Activated naive CD4-positive, alpha-beta T cell treated with anti-CD3 and anti-CD28 coated beads for 36 hours (primary cell): ENCODE results near the gene ARHGEF37. TPM values are rescaled to one million over a fixed set of nuclear protein-coding genes. Genes with fewer than 3 reads are reported as not detected.
"Not testable (repeated sequence)": the region's sequence is repeated elsewhere in the genome, so short reads cannot be mapped to it uniquely, and the experiment has no call there.

Source experiments
- CTCF ChIA-PET: fragments of 350-600 bp; sonication (Branson Sonifier 250); formaldehyde crosslinking; loops from one replicate; lab custom pipeline; 2021; ENCODE audit warnings: antibody characterized with exemption; lab: Charles Lee
- DNase-seq: peaks from one replicate; pipeline ENCODE4 v3.0.0-alpha.2; 2020
- H3K27ac Mint-ChIP-seq: one replicate; pipeline ENCODE4 v1.8.0; 2021; ENCODE audit warnings: mild to moderate bottlenecking, mixed read lengths
- H3K27me3 Mint-ChIP-seq: one replicate; pipeline ENCODE4 v1.8.0; 2021; ENCODE audit warnings: low read depth, mixed read lengths
- H3K36me3 Mint-ChIP-seq: one replicate; pipeline ENCODE4 v1.8.0; 2021; ENCODE audit warnings: low read depth, mixed read lengths
- H3K4me1 Mint-ChIP-seq: one replicate; pipeline ENCODE4 v1.8.0; 2021; ENCODE audit warnings: low read depth, mixed read lengths
- H3K4me3 Mint-ChIP-seq: one replicate; pipeline ENCODE4 v1.8.0; 2021; ENCODE audit warnings: mild to moderate bottlenecking, moderate library complexity, mixed read lengths
- H3K9me3 Mint-ChIP-seq: one replicate; pipeline ENCODE4 v1.8.0; 2021; ENCODE audit warnings: mixed read lengths
- intact Hi-C: fragments of 100-400 bp; cut with micrococcal nuclease; formaldehyde crosslinking; loops from one replicate; pipeline ENCODE4 v1.15.1; 2023
- total RNA-seq, 2 experiments: library from RNA; stranded (reverse); gene quantifications; one replicate each; pipeline ENCODE4 v1.2.3, GENCODE V29; 2021

ARHGEF37 gene
- total RNA-seq, 2 experiments from 2014 or later: 0.95 to 2.0 TPM

DNA sequence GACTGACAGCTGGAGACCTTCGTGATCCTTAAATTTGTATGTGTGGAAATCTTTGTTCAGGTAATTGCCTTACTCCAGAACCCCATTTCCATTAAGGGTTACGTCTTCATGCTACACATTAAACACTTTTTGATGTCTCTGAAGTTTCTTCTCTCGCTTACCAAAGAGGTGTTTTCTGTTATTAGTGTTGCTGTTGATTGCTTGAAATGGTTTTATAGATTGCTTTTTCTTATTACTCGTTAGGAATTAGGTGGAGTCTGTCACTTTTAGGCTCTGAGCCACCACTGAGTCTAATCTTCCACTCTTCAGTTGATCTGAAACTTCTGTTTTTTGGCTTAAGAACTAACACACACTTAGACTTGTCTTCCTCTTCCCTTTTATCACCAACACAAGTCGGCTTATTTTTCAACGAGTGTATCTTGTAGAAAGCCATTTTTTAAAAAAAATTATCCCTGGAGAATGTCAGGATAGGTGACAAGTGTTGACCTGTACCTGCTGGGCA, 86.6 kb downstream of the ARHGEF37 start:
- CTCF ChIA-PET: interaction anchor here (0.5 to 4.9 kb wide), 15 partner anchors 9 to 326 kb away, joined by 3 to 62 read pairs (median 5); no protein-coding TSS in a partner anchor
- no peaks in the 10 kb centered on the region for H3K4me1 Mint-ChIP-seq
- H3K36me3 Mint-ChIP-seq: peaks cover 4% of the 10 kb centered on the region
- H3K4me3 Mint-ChIP-seq: no peak overlapping the region
- no peaks in the 10 kb centered on the region for H3K27me3 Mint-ChIP-seq
- intact Hi-C loops: loop anchor here (1.0 kb wide), 2 partner anchors 62 to 160 kb away; partner anchors contain the start of gene PPARGC1B
- DNase-seq: no peak
- H3K27ac Mint-ChIP-seq: no peak overlapping the region
- H3K9me3 Mint-ChIP-seq: peaks cover 16% of the 10 kb centered on the region

GRCh38 chr5:149669273-149669672, 88.0 kb downstream of the ARHGEF37 start:
- CTCF ChIA-PET, H3K4me3 Mint-ChIP-seq, intact Hi-C loops, H3K36me3 Mint-ChIP-seq, H3K4me1 Mint-ChIP-seq, H3K27me3 Mint-ChIP-seq, DNase-seq, H3K27ac Mint-ChIP-seq: not testable (repeated sequence)
- H3K9me3 Mint-ChIP-seq: peaks cover 16% of the 10 kb centered on the region

DNA sequence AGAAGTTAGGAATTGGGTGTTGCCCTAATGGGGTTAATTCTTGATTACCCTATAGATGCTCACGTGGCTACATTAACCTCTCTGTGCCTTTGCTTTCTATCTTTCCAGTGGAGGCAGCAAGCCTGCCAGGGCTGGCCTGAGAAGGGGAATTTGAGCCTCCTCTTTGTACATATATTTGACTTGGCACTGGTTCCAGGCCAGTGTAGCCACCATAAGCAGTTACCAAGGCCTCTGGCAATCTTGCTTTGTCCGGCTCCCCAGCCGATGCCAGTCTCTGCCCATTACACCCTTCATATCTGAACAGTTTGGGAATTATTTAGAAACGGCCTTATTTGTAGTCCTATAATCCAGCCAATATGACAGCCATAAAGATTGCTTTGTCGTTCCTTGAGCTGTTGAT, 90.2 kb downstream of the ARHGEF37 start:
- H3K4me1 Mint-ChIP-seq: no peaks in the 10 kb centered on the region
- H3K27me3 Mint-ChIP-seq: no peaks in the 10 kb centered on the region
- intact Hi-C loops: no loop called here
- peaks cover 4% of the 10 kb centered on the region for H3K36me3 Mint-ChIP-seq
- CTCF ChIA-PET: no interaction called here
- no peak overlapping the region for H3K27ac Mint-ChIP-seq
- H3K4me3 Mint-ChIP-seq: no peak overlapping the region
- DNase-seq: no peak
- peaks cover 16% of the 10 kb centered on the region for H3K9me3 Mint-ChIP-seq

- peaks cover 4% of the 10 kb centered on the region for H3K36me3 Mint-ChIP-seq
- DNase-seq: no peak
- H3K4me3 Mint-ChIP-seq: no peak overlapping the region
- no peaks in the 10 kb centered on the region for H3K4me1 Mint-ChIP-seq
- H3K27me3 Mint-ChIP-seq: no peaks in the 10 kb centered on the region
- intact Hi-C loops: no loop called here
- H3K9me3 Mint-ChIP-seq: peaks cover 10% of the 10 kb centered on the region
- H3K27ac Mint-ChIP-seq: no peak overlapping the region
- CTCF ChIA-PET: interaction anchor here (0.6 kb wide), 1 partner anchor 56 kb away, joined by 3 read pairs; no protein-coding TSS in a partner anchor
These were observed 91.6 kb downstream of the ARHGEF37 start for GRCh38 chr5:149672701-149673476.

DNA sequence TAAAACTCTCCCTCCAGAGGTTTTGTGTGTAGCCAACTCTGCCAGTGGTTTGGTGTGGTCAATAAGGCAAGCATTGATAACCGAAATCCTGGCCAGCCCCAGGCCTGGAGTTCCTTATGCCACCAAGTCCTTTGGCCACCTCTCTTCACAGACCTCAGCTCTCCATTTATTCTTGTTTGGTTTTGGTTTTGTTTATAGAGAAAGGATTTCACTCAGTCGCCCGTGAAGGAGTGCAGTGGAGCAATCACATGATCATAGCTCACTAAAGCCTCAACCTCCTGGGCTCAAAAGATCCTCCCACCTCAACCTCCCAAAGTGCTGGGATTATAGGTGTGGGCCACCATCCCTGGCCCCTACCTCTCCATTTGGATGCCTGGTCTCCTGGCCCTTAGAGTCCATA, 93.4 kb downstream of the ARHGEF37 start:
- peaks cover 5% of the 10 kb centered on the region for H3K9me3 Mint-ChIP-seq
- H3K4me3 Mint-ChIP-seq: no peak overlapping the region
- H3K36me3 Mint-ChIP-seq: peaks cover 1% of the 10 kb centered on the region
- no peak for DNase-seq
- H3K27ac Mint-ChIP-seq: no peak overlapping the region
- CTCF ChIA-PET: no interaction called here
- peaks cover 2% of the 10 kb centered on the region for H3K27me3 Mint-ChIP-seq
- no peaks in the 10 kb centered on the region for H3K4me1 Mint-ChIP-seq
- intact Hi-C loops: no loop called here

- Mint-ChIP-seq H3K4me3 (no peak overlapping the region), H3K27ac (no peak overlapping the region), H3K9me3 (peaks cover 5% of the 10 kb centered on the region), H3K36me3 (peaks cover 1% of the 10 kb centered on the region), H3K4me1 (no peaks in the 10 kb centered on the region), H3K27me3 (peaks cover 2% of the 10 kb centered on the region)
- intact Hi-C loops: no loop called here
- DNase-seq: no peak
- CTCF ChIA-PET: interaction anchor here (0.7 kb wide), 1 partner anchor 12 kb away, joined by 3 read pairs; no protein-coding TSS in a partner anchor
These were observed 94.4 kb downstream of the ARHGEF37 start for GRCh38 chr5:149675610-149676201.

- Mint-ChIP-seq H3K27me3 (peaks cover 6% of the 10 kb centered on the region), H3K36me3 (no peaks in the 10 kb centered on the region), H3K27ac (no peak overlapping the region), H3K4me1 (no peaks in the 10 kb centered on the region), H3K4me3 (no peak overlapping the region), H3K9me3 (no peaks in the 10 kb centered on the region)
- intact Hi-C loops: no loop called here
- DNase-seq: no peak
- CTCF ChIA-PET: interaction anchor here (2.0 kb wide), 1 partner anchor 11 kb away, joined by 7 read pairs; no protein-coding TSS in a partner anchor
These were observed 96.4 kb downstream of the ARHGEF37 start for GRCh38 chr5:149677731-149678130.

- DNase-seq: no peak
- H3K4me3 Mint-ChIP-seq: no peak overlapping the region
- intact Hi-C loops: no loop called here
- H3K4me1 Mint-ChIP-seq: no peaks in the 10 kb centered on the region
- H3K27ac Mint-ChIP-seq: no peak overlapping the region
- CTCF ChIA-PET: interaction anchor here (1.1 kb wide), 1 partner anchor 42 kb away, joined by 3 read pairs; no protein-coding TSS in a partner anchor
- H3K9me3 Mint-ChIP-seq: no peaks in the 10 kb centered on the region
- no peaks in the 10 kb centered on the region for H3K36me3 Mint-ChIP-seq
- peaks cover 9% of the 10 kb centered on the region for H3K27me3 Mint-ChIP-seq
These were observed 98.8 kb downstream of the ARHGEF37 start for GRCh38 chr5:149679876-149680809.

GRCh38 chr5:149680810-149681221, 99.5 kb downstream of the ARHGEF37 start:
- no peaks in the 10 kb centered on the region for H3K9me3 Mint-ChIP-seq
- H3K36me3 Mint-ChIP-seq: no peaks in the 10 kb centered on the region
- H3K4me3 Mint-ChIP-seq: no peak overlapping the region
- intact Hi-C loops: no loop called here
- CTCF ChIA-PET: no interaction called here
- no peaks in the 10 kb centered on the region for H3K4me1 Mint-ChIP-seq
- H3K27me3 Mint-ChIP-seq: peaks cover 13% of the 10 kb centered on the region
- H3K27ac Mint-ChIP-seq: no peak overlapping the region
- no peak for DNase-seq

DNA sequence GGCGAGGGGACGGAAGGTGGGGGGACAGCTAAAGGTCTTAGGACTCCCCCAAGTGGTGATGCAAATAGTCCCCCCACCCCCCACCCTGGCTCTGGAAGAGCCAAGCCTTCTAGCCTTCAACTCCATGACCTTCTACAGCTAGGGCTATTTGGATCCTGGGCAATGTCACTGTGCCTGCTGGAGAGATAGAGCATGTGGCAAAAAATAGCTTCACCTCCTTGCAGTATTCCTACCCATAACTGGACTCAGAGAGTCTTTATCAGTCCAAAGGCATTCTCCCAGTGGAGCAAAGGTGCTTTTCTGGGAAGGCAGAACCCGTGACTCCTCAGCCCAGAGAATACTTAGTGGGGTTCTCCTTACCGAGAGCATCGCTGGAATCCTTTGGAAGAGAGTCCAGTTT, 100.0 kb downstream of the ARHGEF37 start:
- Mint-ChIP-seq H3K9me3 (no peaks in the 10 kb centered on the region), H3K27ac (no peak overlapping the region), H3K36me3 (no peaks in the 10 kb centered on the region), H3K4me3 (no peak overlapping the region), H3K4me1 (no peaks in the 10 kb centered on the region), H3K27me3 (peaks cover 13% of the 10 kb centered on the region)
- DNase-seq: no peak
- CTCF ChIA-PET: interaction anchor here (0.6 to 1.0 kb wide), 2 partner anchors 32 to 281 kb away, joined by 3 read pairs; no protein-coding TSS in a partner anchor
- intact Hi-C loops: no loop called here

DNA sequence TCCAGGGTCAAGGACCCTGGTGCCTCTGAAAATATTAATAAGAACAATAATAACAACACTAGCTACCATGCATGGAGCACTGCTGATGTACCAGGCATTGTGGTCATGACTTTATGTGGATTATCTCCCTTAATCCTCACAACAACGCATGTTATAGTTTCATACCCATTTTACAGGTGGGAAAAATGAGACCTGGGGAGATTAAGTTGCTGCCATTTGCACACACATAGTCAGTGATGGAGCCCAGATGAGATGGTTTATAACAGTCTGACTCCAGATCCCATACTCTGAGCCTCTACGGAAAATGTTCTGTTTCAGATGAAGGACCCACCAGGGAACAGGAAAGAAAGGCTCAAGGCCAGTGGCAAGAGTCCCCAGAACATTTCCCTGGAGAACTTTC, 100.6 kb downstream of the ARHGEF37 start:
- H3K27me3 Mint-ChIP-seq: peaks cover 14% of the 10 kb centered on the region
- DNase-seq: no peak
- no peaks in the 10 kb centered on the region for H3K9me3 Mint-ChIP-seq
- CTCF ChIA-PET: interaction anchor here (1.0 kb wide), 1 partner anchor 280 kb away, joined by 3 read pairs; no protein-coding TSS in a partner anchor
- no peaks in the 10 kb centered on the region for H3K4me1 Mint-ChIP-seq
- intact Hi-C loops: no loop called here
- H3K4me3 Mint-ChIP-seq: no peak overlapping the region
- no peak overlapping the region for H3K27ac Mint-ChIP-seq
- H3K36me3 Mint-ChIP-seq: no peaks in the 10 kb centered on the region
